NCI-H2227 (cell line): ENCODE measurements around the gene STK32C.

ENCODE experiments used
- DNase-seq: peaks from one replicate; lab custom pipeline; 2025; ENCODE audit not compliant: unreplicated experiment; lab: John Stamatoyannopoulos, UW

The STK32C gene

DNA sequence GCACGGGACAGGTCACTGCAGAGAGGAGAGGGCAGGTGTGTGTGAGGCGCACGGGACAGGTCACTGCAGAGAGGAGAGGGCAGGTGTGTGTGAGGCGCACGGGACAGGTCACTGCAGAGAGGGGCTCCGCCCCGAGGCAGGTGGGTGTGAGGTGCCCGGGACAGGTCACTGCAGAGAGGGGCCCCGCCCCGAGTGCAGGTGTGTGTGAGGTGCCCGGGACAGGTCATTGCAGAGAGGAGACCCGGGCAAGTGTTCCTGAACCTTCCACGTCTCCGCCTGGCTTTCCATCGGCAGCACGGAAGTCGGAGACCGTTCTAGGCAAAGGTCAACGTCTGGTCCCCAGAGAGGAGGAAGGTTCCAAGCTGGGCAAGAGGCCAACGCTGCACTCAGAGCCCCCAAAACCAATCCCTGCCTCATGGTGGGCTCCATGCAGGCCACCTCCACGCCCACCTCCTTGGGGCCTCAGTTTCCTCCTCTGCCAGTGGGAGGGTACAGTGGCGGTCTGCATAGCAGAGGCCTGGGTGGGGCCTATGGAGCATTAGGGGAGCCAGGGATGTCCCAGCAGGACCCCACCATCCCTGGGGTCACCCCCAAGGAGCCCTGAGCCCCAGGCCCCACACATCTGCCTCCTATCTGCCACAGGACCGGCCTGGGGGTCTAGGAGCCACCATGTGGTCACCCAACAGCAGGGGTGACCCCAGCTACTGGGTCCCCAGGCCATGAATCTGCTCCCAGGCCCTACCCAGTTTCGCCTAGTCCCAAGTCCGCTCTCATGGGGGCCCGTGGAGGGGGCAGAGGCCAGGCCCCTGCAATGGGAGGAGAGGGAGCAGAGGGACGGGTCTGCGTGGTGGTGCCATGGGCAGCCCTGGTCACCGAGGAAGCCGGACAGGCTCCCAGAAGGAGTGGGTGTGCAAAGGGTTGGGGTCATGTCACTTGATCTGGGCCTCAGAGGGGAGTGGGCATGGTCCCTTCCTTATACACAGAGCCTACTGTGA, 57.0 kb downstream of the STK32C start:
- no peak for DNase-seq

DNA sequence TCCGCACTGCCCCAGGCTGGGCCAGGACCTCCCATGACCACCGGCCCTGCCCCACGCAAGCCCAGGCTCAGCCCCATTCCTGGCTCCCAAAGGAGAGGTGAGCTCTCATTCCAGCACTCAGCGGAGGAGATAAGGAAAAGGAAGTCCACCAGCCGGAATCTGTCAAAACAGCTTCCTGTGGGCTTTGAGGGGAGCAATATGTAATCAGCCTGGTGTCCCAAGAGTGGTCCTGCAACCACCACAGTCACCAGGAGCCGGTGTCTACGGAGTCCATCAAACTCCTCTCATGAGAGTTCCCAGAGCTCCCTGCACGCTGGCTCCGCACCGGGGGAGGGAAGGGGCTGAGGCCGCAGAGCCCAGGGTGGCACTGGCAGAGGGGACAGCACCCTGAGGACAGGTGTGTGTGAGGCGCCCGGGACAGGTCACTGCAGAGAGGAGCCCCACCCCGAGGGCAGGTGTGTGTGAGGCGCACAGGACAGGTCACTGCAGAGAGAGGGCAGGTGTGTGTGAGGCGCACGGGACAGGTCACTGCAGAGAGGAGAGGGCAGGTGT, 57.9 kb downstream of the STK32C start:
- no peak for DNase-seq

GRCh38 chr10:132249226-132249724, 58.5 kb downstream of the STK32C start:
- no peak for DNase-seq

DNA sequence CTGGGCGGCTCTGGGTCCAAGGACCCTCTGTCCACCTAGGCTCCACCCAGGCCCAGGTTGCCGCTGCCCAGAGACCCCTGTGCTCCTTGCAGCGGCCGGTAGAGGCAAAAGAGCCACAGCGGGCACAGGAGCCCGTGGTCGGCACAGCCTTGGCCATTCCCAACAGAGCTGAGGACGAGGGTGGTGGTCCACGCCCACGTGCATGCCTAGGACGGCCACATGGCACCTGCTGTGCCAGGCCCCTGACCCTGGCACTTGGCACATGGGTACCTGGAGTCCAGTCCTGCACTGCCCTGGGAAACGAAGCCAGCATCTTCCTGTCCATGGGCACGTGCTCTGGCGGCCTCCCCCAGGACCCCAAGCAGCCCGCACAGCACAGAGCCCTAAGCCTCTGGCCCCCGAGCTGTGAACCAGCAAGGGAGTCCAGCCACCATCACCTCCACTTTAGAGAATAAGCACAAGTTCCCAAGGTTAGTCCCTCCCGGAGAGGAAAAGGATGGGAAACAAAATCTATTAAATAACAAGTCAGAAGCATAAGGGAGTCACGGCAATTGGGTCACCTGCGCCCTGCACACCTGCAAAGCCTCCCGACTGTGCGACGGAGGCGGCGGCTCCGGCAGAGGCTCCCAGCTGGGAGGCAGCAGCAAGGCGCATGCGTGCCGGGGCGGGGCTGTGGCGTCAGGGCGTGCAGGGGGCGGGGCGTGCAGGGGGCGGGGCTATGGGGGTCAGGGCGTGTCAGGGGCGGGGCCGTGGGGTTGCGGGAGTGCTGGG, 59.1 kb downstream of the STK32C start:
- no peak for DNase-seq

- DNase-seq: no peak
Observed at GRCh38 chr10:132247943-132248342, 59.8 kb downstream of the STK32C start.

DNA sequence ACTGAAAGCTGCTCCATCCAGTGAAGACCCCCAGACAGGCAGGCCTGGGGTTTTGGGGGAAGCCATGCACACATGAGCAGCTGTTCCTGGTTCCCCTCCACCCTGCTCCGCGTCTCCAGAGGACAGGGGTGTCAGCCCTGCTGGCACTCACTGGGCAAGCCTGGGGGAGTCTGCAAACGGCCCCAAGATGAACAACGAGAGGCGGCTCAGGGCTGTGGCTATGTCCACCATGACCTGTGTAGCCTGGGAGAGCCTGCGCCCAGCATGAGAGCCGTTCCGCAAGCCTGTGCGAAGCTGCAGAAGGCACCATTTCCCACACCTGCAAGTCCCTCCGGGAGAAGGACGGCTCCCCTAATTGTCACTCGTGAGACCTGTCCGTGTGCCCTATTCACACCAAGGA, 61.5 kb downstream of the STK32C start:
- no peak for DNase-seq

DNA sequence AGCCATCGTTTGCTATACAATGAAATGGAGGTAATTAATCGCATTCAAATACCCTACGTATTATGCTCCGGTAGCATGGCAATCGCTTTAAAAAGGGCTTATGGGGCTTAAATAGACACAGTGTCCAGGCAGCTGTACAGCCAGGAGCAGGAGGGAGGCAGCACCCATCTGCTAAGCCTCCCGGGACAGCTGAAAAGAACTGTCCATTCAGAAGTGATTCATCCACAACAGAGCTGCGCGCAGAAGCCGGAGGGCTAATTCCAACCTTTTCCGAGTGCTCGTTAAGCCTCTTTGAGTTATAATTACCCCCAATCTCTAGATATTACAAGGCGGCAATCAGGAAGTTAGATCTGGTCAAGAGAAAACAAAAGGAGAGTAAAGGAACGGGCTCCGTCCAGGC, 62.7 kb downstream of the STK32C start:
- DNase-seq: no peak

- no peak for DNase-seq
Observed at GRCh38 chr10:132243626-132244025, 64.1 kb downstream of the STK32C start.

GRCh38 chr10:132243141-132243540, 64.6 kb downstream of the STK32C start:
- DNase-seq: no peak

GRCh38 chr10:132242103-132242840, 65.5 kb downstream of the STK32C start:
- DNase-seq: no peak

DNA sequence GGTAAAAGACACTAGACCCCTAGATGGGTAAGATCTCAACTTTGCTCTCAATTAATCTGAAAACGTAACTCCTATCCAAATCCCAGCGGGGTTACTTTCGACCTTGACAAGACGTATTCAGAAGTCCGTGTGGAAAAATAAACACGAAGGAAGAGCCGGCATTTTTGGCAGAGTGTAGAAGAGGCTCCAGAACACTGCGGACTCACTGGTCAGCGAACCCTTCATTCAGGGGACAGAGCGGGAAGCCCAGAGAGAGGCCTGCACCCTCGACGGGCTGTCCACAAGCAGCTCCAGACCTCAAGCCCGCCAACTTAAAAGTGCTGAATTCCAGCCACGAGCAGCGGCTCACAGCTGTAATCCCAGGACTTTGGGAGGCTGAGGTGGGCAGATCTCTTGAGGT, 66.3 kb downstream of the STK32C start:
- DNase-seq: no peak

- no peak for DNase-seq
Observed at GRCh38 chr10:132241086-132241485, 66.7 kb downstream of the STK32C start.

DNA sequence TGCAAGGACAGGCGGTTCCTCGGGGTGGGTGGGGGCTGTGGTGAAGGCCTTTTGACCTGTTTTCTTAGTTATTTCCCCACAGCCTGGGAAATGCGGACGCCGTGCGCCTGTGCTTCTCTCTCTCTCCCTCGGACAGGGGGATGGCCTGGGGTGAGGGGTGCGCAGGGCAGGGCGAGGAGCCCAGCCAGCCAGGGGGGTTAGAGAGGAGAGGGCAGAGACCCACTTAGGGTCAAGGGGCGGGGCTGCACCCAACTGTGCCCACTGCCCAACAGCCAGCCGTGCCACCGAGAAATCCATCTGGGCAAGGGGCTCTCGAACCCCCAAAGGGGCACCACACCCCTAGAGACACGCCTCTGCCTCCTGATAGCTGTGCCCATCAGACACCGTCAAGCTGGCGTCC, 67.2 kb downstream of the STK32C start:
- no peak for DNase-seq

GRCh38 chr10:132240156-132240555, 67.6 kb downstream of the STK32C start:
- no peak for DNase-seq

GRCh38 chr10:132239126-132240031, 68.4 kb downstream of the STK32C start:
- DNase-seq: no peak

GRCh38 chr10:132238371-132239125, 69.2 kb downstream of the STK32C start:
- no peak for DNase-seq

- no peak for DNase-seq
Observed at GRCh38 chr10:132237871-132238270, 69.9 kb downstream of the STK32C start.

DNA sequence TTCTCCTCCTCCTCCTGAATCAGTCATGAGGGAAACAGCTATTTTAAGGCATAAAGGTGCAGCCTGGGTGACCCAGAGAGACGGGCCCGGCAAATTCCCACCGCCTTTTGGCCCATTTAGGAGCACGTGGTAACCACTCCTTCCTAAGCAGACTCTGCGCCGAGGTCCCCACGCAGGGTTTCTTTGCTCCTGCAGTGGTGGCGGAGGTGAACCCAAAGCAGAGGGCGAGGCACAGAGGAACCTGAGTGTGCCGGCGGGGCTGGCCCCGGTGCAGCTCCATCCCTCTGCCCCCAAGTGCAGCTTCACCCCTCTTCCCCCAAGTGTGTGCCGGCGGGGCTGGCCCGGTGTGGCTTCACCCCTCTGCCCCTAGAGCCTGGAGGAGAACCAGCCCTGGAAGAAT, 70.4 kb downstream of the STK32C start:
- no peak for DNase-seq

GRCh38 chr10:132236881-132237280, 70.9 kb downstream of the STK32C start:
- no peak for DNase-seq
